NCI-H146 (cell line): ENCODE results near the gene ECE1.
"Not testable (repeated sequence)": the region's sequence is repeated elsewhere in the genome, so short reads cannot be mapped to it uniquely, and the experiment has no call there.

ENCODE experiments used
- DNase-seq: peaks from one replicate; lab custom pipeline; 2025; lab: John Stamatoyannopoulos, UW

The ECE1 gene

DNA sequence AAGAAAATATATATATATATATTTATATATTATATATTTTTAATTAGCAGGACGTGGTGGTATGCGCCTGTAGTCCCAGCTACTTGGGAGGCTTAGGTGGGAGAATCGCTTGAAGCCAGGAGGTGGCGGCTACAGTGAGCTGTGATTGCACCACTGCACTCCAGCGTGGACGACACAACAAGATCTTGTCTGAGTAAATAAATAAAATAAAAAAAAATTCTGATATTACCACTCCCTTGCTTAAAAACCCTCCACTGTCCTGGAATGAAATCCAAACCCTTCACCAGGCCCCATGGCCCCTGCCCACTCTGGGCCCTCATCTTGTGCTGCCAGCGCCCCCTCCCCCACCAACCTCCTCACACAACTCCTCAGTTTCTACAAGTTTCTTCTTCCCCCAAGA lies 1.7 kb upstream of the ECE1 start:
- DNase-seq = no peak

DNA sequence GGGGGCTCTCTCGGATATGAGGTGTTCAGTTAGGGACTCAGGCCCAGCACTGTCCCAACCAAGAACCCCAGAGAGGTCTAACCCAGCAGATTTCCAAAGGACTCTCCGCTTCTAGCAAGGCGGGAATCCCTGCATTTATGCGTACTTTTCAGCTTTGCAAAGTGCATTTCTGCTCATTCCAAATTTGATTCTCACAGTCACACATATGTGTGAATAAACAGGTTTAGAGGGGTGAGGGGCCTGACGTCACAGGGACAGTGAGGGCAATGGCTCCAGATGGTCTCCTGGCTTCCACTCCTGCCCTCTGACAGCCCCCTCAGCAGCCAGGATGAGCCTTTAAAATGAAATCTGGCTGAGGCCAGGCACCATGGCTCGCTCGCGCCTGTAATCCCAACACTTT lies 921 bp upstream of the ECE1 start:
- DNase-seq = no peak

- DNase-seq = no peak
Observed at GRCh38 chr1:21290546-21290944, 282 bp upstream of the ECE1 start.

DNA sequence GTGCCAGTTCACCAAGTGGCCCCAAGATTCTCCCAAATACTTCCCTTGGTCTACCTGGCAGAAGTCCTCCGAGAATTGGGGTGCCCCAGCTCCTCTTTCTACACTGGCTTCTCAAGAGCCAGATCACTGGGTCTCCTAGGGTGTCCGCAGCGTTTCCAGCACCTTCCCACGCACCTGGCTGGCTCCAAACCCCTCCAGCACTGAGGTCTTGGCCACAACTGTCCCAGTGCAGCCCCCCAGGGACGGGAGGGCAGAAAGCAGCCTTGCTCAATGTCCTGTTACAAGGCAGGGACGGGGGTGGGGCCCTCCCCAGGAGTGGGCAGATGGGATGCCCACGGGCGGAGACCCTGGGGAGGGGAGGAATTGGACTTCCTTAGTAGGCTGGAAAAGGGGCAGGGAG lies 1.1 kb downstream of the ECE1 start:
- no peak for DNase-seq

GRCh38 chr1:21287905-21288514 lies 2.3 kb downstream of the ECE1 start:
- no peak for DNase-seq

GRCh38 chr1:21285386-21285785 lies 4.9 kb downstream of the ECE1 start:
- not testable (repeated sequence) for DNase-seq

- no peak for DNase-seq
Observed at GRCh38 chr1:21285055-21285372, 5.2 kb downstream of the ECE1 start.

GRCh38 chr1:21284206-21285054 lies 5.8 kb downstream of the ECE1 start:
- no peak for DNase-seq

GRCh38 chr1:21283524-21283923 lies 6.7 kb downstream of the ECE1 start:
- DNase-seq = no peak

GRCh38 chr1:21282020-21282419 lies 8.2 kb downstream of the ECE1 start:
- not testable (repeated sequence) for DNase-seq

DNA sequence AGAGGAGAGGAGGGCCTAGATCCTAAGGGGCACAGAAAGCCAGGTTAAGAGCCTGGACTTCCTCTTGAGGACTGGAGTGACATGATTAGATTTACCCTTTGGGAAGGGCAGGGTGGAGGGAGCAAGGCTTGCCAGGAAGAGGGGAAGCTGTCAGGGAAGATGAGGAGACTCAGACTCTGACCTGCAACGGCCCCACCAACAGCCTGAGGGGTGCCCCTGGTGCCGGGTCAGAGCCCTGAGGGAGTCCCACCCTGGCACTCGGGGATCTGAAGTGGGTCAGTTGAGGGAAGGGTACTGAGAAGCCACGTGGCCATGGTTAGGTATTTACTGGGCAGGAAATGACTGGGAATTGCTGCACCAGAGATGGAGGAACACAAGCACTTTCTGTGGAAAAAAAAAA lies 9.8 kb downstream of the ECE1 start:
- no peak for DNase-seq

GRCh38 chr1:21280011-21280471 lies 10.2 kb downstream of the ECE1 start:
- no peak for DNase-seq

DNA sequence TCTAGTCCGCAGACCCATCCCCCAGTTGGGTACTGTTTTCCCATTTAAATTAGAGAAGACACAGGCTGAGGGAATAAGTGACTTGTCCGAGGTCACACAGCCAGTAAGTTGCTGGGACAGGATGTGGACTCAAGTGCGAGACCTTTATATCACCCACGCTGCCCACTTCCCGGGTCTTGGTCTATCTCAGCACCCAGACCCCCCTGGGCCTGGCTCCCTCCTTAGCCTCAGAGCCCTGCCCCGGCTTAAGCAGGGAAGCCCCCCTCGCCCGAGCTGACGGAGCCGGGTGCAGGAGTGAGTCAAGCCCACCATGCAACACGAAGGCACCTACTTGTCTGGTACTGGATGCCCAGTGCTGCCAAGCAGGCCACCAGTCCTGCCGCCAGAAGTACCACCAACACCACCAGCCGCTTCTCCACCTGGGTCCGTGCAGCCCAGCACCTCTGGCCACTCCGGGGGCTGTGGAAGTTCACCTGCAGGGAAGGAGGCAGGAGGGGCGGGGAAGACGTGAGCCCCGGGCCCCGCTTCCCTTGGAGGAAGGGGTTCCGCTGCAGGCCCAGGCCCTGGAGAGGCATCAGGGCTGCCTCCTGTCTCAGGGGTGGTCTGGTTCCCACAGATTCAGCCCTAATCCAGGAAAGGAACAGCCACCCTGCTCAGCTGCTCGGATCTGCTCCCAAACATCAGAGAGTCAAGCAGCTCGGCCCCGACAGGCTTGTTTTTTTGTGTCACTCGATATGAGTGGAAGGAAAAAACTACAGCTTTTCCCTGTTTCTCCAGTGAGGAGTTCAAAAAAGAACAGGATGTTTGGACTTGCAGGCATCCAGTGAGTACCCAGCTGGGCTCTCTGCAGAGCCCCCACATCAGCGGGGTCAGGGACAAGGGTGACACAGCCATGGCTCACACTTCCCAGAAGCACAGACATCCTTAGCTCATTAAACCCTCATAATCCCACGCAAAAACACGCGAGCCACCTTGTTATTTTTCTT lies 11.1 kb downstream of the ECE1 start:
- DNase-seq = no peak

GRCh38 chr1:21278208-21278859 lies 11.9 kb downstream of the ECE1 start:
- no peak for DNase-seq

GRCh38 chr1:21277180-21277579 lies 13.1 kb downstream of the ECE1 start:
- DNase-seq = no peak

- peak; percentile 17 for DNase-seq
Observed at GRCh38 chr1:21272540-21272939, 17.7 kb downstream of the ECE1 start.

- DNase-seq = no peak
Observed at GRCh38 chr1:21271550-21271949, 18.7 kb downstream of the ECE1 start.

GRCh38 chr1:21270086-21270689 lies 20.1 kb downstream of the ECE1 start:
- peak; percentile 9 for DNase-seq

- DNase-seq = no peak
Observed at GRCh38 chr1:21269461-21270085, 20.7 kb downstream of the ECE1 start.

GRCh38 chr1:21268281-21269239 lies 21.7 kb downstream of the ECE1 start:
- peak; percentile 69 for DNase-seq
